GM12878 (cell line): Measurements from ENCODE around the gene SARM1. TPM values are rescaled to one million over a fixed set of nuclear protein-coding genes. Genes with fewer than 3 reads are reported as not detected.

ENCODE experiments used
- ATAC-seq: fragments of 200-7000 bp; cut with Tn5 transposase; 3 replicates; pipeline ENCODE4 v1.9.1; 2020; ENCODE audit warnings: mild to moderate bottlenecking, moderate library complexity
- BruUV-seq: library from RNA; stranded (reverse); fragments of 400-500 nt; replicated peaks from 2 replicates; lab custom pipeline; 2021; lab: Mats Ljungman, UMichigan
- CTCF ChIA-PET: fragments of 300-600 bp; sonication (Branson Sonifier 250); formaldehyde crosslinking; extraction: SDS; loops from one replicate; lab custom pipeline; 2021; ENCODE audit warnings: inconsistent platforms; lab: Yijun Ruan, JAX
- POLR2A ChIA-PET: fragments of 350-600 bp; formaldehyde crosslinking; extraction: SDS; loops from one replicate; lab custom pipeline; 2021; ENCODE audit warnings: inconsistent platforms; lab: Charles Lee
- RAD21 ChIA-PET: fragments of 300-600 bp; sonication (Branson Sonifier 250); formaldehyde crosslinking; loops from one replicate; lab custom pipeline; 2023; ENCODE audit warnings: antibody characterized with exemption; ENCODE audit not compliant: unreplicated experiment; lab: Charles Lee
- SMC1A ChIA-PET: fragments of 300-600 bp; sonication (Branson Sonifier 250); formaldehyde crosslinking; loops from one replicate; lab custom pipeline; 2023; ENCODE audit not compliant: unreplicated experiment, uncharacterized antibody; lab: Charles Lee
- DNase-seq: peaks from one replicate; pipeline ENCODE4 v3.0.0-alpha.2; 2011; ENCODE audit warnings: low read depth, low spot score
- FAIRE-seq: peaks from 3 replicates; lab custom pipeline; 2011; peaks lifted over from hg19 to GRCh38; lab: Jason Lieb, UNC
- H2AFZ ChIP-seq: 2 replicates; pipeline ENCODE4 v1.6.0; 2011; ENCODE audit warnings: low read depth, low read length, control low read depth; ENCODE audit not compliant: control insufficient read depth
- H3K27ac ChIP-seq: 2 replicates; pipeline ENCODE4 v1.5.1; 2011; ENCODE audit warnings: control low read depth; ENCODE audit not compliant: control insufficient read depth, insufficient read depth
- H3K27me3 ChIP-seq, 2 experiments: replicated peaks in 1 of 2; 2 replicates each; pipeline versions ENCODE4 v1.6.0 to v1.6.1; 2011; ENCODE audit warnings: low read length in 1 of 2; ENCODE audit not compliant: control insufficient read depth in 2 of 2, insufficient read depth in 2 of 2
- H3K36me3 ChIP-seq, 2 experiments: 2 replicates each; pipeline ENCODE4 v1.5.1; 2011; ENCODE audit warnings: low read length in 1 of 2; ENCODE audit not compliant: control insufficient read depth in 2 of 2, insufficient read depth in 2 of 2
- H3K4me1 ChIP-seq: 2 replicates; pipeline ENCODE4 v1.6.1; 2011; ENCODE audit warnings: mild to moderate bottlenecking, low read length, moderate library complexity, mixed read lengths; ENCODE audit not compliant: control insufficient read depth, insufficient read depth
- H3K4me2 ChIP-seq: 2 replicates; pipeline ENCODE4 v1.6.0; 2011; ENCODE audit warnings: control low read depth; ENCODE audit not compliant: control insufficient read depth, insufficient read depth
- H3K4me3 ChIP-seq: fragments of 200-600 bp; sonication (generic); 2 replicates; pipeline ENCODE4 v1.5.1; 2016
- H3K79me2 ChIP-seq: 2 replicates; pipeline ENCODE4 v1.6.0; 2011; ENCODE audit warnings: low read length; ENCODE audit not compliant: control insufficient read depth, insufficient read depth
- H3K9ac ChIP-seq: 2 replicates; pipeline ENCODE4 v1.8.0; 2011; ENCODE audit warnings: low read length, control low read depth, mixed read lengths; ENCODE audit not compliant: control insufficient read depth, insufficient read depth
- H3K9me3 ChIP-seq: replicated peaks from 3 replicates; pipeline ENCODE4 v1.5.1; 2011; ENCODE audit warnings: mild to moderate bottlenecking, low read length; ENCODE audit not compliant: control insufficient read depth, insufficient read depth
- H4K20me1 ChIP-seq: 2 replicates; pipeline ENCODE4 v1.6.0; 2011; ENCODE audit not compliant: control insufficient read depth, insufficient read depth
- BACH1 ChIP-seq: fragments of 450-650 bp; IDR thresholded peaks from 2 replicates; pipeline ENCODE4 v1.6.1; 2017; ENCODE audit warnings: mild to moderate bottlenecking, borderline replicate concordance
- CHD2 ChIP-seq: IDR thresholded peaks from 2 replicates; pipeline ENCODE4 v1.6.1; 2011; ENCODE audit warnings: low read depth, low read length, improper control_type of control experiment, borderline replicate concordance
- CREB1 ChIP-seq: IDR thresholded peaks from 2 replicates; pipeline ENCODE4 v1.6.1; 2012; ENCODE audit warnings: low read depth, mild to moderate bottlenecking, inconsistent platforms
- EGR1 ChIP-seq, 2 experiments: IDR thresholded peaks; 1 replicate in 1 of 2; 2 replicates in 1 of 2; pipeline ENCODE4 v1.6.1; 2011 to 2012; ENCODE audit warnings: low read depth in 2 of 2, low read length in 2 of 2, borderline replicate concordance in 1 of 2, mild to moderate bottlenecking in 1 of 2, moderate library complexity in 1 of 2
- FOS ChIP-seq: IDR thresholded peaks from 3 replicates; pipeline ENCODE4 v1.6.1; 2011; ENCODE audit warnings: borderline replicate concordance; ENCODE audit not compliant: insufficient read length; ENCODE audit errors: extremely low read depth
- IKZF2 ChIP-seq, 2 experiments: fragments of 450-650 bp; IDR thresholded peaks; 2 replicates each; pipeline ENCODE4 v1.6.1; 2017; ENCODE audit warnings: mild to moderate bottlenecking in 2 of 2, moderate library complexity in 2 of 2
- MYB ChIP-seq: fragments of 150-350 bp; IDR thresholded peaks from 2 replicates; pipeline ENCODE4 v1.6.1; 2014; ENCODE audit warnings: mild to moderate bottlenecking, low read depth, low read length, borderline replicate concordance
- MYC ChIP-seq: IDR thresholded peaks from 2 replicates; pipeline ENCODE4 v1.6.1; 2011; ENCODE audit warnings: mild to moderate bottlenecking, low read length, moderate library complexity, inconsistent platforms; ENCODE audit not compliant: insufficient read depth, insufficient replicate concordance, insufficient read length, severe bottlenecking
- RUNX3 ChIP-seq: IDR thresholded peaks from 2 replicates; pipeline ENCODE4 v1.6.1; 2012; ENCODE audit warnings: low read length, inconsistent platforms
- TAF1 ChIP-seq: IDR thresholded peaks from 2 replicates; pipeline ENCODE4 v1.6.1; 2011; ENCODE audit warnings: mild to moderate bottlenecking, low read depth, low read length, borderline replicate concordance
- TCF7 ChIP-seq: IDR thresholded peaks from 2 replicates; pipeline ENCODE4 v1.6.1; 2014; ENCODE audit warnings: antibody characterized with exemption, borderline replicate concordance
- ZNF217 ChIP-seq: fragments of 450-650 bp; IDR thresholded peaks from 2 replicates; pipeline ENCODE4 v1.6.1; 2017; ENCODE audit warnings: antibody characterized with exemption, mild to moderate bottlenecking
- ZNF274 ChIP-seq: IDR thresholded peaks from one replicate; pipeline ENCODE4 v1.8.0; 2011; ENCODE audit not compliant: insufficient read length, insufficient read depth
- ZNF384 ChIP-seq: IDR thresholded peaks from 2 replicates; pipeline ENCODE4 v1.6.1; 2012; ENCODE audit warnings: low read depth, mild to moderate bottlenecking, low read length, improper control_type of control experiment, borderline replicate concordance
- WGBS: methylation state at CpG from one replicate; pipeline ENCODE4 v1.1.6; 2016; ENCODE audit warnings: low lambda C conversion rate; ENCODE audit not compliant: insufficient replicate concordance, insufficient coverage; ENCODE audit errors: missing lambda C conversion rate; 5-methylcytosine and 5-hydroxymethylcytosine counted together
- in situ Hi-C: fragments of 300-500 bp; cut with MboI; formaldehyde crosslinking; loops from 9 replicates; pipeline ENCODE4 v1.14.3; 2018; ENCODE audit warnings: mixed read lengths
- intact Hi-C: fragments of 100-400 bp; cut with micrococcal nuclease; formaldehyde crosslinking; loops from one replicate; pipeline ENCODE4 v1.14.2; 2022; ENCODE audit not compliant: unreplicated experiment
- polyA plus RNA-seq, 11 experiments: library from polyadenylated mRNA; depleted of rRNA in 4 of 11; unstranded in 6 of 11; stranded (reverse) in 5 of 11; fragments of >200 nt; fragmentation: Nextera tagmentation in 4 of 11; fragmentation: Illumina TruSeq in 1 of 11; extraction: Ambion mirVana in 4 of 11; extraction: Trizol in 1 of 11; gene quantifications; 1 replicate in 1 of 11; 2 replicates in 10 of 11; pipeline versions ENCODE4 v1.2.1 to v1.2.3, GENCODE V29; 2011 to 2016; ENCODE audit warnings: inconsistent platforms in 2 of 11, missing spikeins in 2 of 11, low read depth in 1 of 11
- total RNA-seq, 4 experiments: library from RNA; depleted of rRNA in 3 of 4; stranded (reverse); fragments of >200 nt in 3 of 4; fragmentation: Illumina TruSeq in 1 of 4; extraction: Trizol in 1 of 4; gene quantifications; 2 replicates each; pipeline versions ENCODE4 v1.2.1 to v1.2.3, GENCODE V29; 2013 to 2021
- TF ChIP-seq, protein P1 (sequence below): IDR thresholded peaks from 2 replicates; pipeline ENCODE4 v1.6.1; 2012; ENCODE audit warnings: low read depth, low read length, improper control_type of control experiment
- TF ChIP-seq, protein P2 (sequence below): IDR thresholded peaks from 2 replicates; pipeline ENCODE4 v1.6.1; 2012; ENCODE audit warnings: mild to moderate bottlenecking, low read depth, low read length
- TF ChIP-seq, protein P3 (sequence below): fragments of 450-650 bp; formaldehyde crosslinking; IDR thresholded peaks from 2 replicates; pipeline ENCODE4 v1.4.0; 2020; ENCODE audit warnings: mild to moderate bottlenecking, moderate library complexity

Gene SARM1
- total and polyA plus RNA-seq, 10 of the 15 experiments (the other 5 are each of a cell fraction or from before 2014, with no cell fraction given), result 0.56 to 25.3 (median 11.9) TPM

DNA sequence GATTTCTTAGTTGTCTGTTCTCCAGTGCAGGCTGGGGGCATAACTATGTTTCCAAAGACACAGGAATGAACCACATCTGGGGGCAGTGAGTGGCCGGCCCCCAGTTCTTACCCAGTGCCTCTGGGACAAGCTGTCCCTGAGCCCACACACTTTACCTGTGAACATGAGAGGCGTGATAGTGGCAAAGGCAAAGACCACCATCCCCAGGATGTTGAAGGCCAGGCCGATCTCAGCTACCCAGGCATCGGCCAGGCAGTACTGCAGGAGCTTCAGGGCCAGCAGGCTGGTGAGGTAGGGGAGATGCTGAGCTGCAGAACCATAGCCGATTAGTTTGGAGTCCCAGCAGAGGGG lies 32.9 kb downstream of the SARM1 start:
- POLR2A ChIA-PET, result interaction anchor here (0.6 to 1.1 kb wide), 2 partner anchors 22 to 99 kb away, joined by 3 to 5 read pairs; no protein-coding TSS in a partner anchor
- no peaks in the 10 kb centered on the region for H4K20me1 ChIP-seq
- H3K9ac ChIP-seq, result no peak overlapping the region
- no peak overlapping the region for H2AFZ ChIP-seq
- DNase-seq (no peak), ATAC-seq (no peak), FAIRE-seq (no peak)
- H3K9me3 ChIP-seq, result no peaks in the 10 kb centered on the region
- SMC1A ChIA-PET, result interaction anchor here (1.2 kb wide), 1 partner anchor 12 kb away, joined by 3 read pairs; no protein-coding TSS in a partner anchor
- BruUV-seq, result TSS peak; percentile 52
- no peaks in the 10 kb centered on the region for H3K36me3 ChIP-seq
- in situ Hi-C loops, result no loop called here
- no peak overlapping the region for H3K4me3 ChIP-seq
- CTCF ChIA-PET, result interaction anchor here (0.5 to 4.0 kb wide), 2 partner anchors 11 to 18 kb away, joined by 3 to 19 read pairs; no protein-coding TSS in a partner anchor
- RAD21 ChIA-PET, result no interaction called here
- no peak overlapping the region for H3K27ac ChIP-seq
- no peaks in the 10 kb centered on the region for H3K79me2 ChIP-seq
- WGBS, result 94% methylated on average over 5 of the region's 5 CpGs
- intact Hi-C loops, result no loop called here
- no peaks in the 10 kb centered on the region for H3K27me3 ChIP-seq
- H3K4me2 ChIP-seq, result no peak overlapping the region
- peaks cover 3% of the 10 kb centered on the region for H3K4me1 ChIP-seq
- TF ChIP-seq, protein P1, sequence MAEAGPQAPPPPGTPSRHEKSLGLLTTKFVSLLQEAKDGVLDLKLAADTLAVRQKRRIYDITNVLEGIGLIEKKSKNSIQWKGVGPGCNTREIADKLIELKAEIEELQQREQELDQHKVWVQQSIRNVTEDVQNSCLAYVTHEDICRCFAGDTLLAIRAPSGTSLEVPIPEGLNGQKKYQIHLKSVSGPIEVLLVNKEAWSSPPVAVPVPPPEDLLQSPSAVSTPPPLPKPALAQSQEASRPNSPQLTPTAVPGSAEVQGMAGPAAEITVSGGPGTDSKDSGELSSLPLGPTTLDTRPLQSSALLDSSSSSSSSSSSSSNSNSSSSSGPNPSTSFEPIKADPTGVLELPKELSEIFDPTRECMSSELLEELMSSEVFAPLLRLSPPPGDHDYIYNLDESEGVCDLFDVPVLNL, result no peak
- TF ChIP-seq MYC (no peak), CREB1 (no peak), BACH1 (no peak), CHD2 (no peak), TCF7 (no peak), IKZF2 (IDR thresholded peaks at IDR 0.05) (no peak), EGR1 (IDR thresholded peaks at IDR 0.05; ENCODE audit: borderline replicate concordance in 1 of 2, low read depth in 2 of 2, low read length in 2 of 2) (no peak), ZNF217 (no peak), ZNF274 (no peak), RUNX3 (no peak), ZNF384 (no peak), MYB (no peak), FOS (no peak), TAF1 (no peak)
- TF ChIP-seq, protein P2, sequence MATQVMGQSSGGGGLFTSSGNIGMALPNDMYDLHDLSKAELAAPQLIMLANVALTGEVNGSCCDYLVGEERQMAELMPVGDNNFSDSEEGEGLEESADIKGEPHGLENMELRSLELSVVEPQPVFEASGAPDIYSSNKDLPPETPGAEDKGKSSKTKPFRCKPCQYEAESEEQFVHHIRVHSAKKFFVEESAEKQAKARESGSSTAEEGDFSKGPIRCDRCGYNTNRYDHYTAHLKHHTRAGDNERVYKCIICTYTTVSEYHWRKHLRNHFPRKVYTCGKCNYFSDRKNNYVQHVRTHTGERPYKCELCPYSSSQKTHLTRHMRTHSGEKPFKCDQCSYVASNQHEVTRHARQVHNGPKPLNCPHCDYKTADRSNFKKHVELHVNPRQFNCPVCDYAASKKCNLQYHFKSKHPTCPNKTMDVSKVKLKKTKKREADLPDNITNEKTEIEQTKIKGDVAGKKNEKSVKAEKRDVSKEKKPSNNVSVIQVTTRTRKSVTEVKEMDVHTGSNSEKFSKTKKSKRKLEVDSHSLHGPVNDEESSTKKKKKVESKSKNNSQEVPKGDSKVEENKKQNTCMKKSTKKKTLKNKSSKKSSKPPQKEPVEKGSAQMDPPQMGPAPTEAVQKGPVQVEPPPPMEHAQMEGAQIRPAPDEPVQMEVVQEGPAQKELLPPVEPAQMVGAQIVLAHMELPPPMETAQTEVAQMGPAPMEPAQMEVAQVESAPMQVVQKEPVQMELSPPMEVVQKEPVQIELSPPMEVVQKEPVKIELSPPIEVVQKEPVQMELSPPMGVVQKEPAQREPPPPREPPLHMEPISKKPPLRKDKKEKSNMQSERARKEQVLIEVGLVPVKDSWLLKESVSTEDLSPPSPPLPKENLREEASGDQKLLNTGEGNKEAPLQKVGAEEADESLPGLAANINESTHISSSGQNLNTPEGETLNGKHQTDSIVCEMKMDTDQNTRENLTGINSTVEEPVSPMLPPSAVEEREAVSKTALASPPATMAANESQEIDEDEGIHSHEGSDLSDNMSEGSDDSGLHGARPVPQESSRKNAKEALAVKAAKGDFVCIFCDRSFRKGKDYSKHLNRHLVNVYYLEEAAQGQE, result no peak
- TF ChIP-seq, protein P3, sequence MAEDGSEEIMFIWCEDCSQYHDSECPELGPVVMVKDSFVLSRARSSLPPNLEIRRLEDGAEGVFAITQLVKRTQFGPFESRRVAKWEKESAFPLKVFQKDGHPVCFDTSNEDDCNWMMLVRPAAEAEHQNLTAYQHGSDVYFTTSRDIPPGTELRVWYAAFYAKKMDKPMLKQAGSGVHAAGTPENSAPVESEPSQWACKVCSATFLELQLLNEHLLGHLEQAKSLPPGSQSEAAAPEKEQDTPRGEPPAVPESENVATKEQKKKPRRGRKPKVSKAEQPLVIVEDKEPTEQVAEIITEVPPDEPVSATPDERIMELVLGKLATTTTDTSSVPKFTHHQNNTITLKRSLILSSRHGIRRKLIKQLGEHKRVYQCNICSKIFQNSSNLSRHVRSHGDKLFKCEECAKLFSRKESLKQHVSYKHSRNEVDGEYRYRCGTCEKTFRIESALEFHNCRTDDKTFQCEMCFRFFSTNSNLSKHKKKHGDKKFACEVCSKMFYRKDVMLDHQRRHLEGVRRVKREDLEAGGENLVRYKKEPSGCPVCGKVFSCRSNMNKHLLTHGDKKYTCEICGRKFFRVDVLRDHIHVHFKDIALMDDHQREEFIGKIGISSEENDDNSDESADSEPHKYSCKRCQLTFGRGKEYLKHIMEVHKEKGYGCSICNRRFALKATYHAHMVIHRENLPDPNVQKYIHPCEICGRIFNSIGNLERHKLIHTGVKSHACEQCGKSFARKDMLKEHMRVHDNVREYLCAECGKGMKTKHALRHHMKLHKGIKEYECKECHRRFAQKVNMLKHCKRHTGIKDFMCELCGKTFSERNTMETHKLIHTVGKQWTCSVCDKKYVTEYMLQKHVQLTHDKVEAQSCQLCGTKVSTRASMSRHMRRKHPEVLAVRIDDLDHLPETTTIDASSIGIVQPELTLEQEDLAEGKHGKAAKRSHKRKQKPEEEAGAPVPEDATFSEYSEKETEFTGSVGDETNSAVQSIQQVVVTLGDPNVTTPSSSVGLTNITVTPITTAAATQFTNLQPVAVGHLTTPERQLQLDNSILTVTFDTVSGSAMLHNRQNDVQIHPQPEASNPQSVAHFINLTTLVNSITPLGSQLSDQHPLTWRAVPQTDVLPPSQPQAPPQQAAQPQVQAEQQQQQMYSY, result no peak
